Measurements from ENCODE around the gene OTUD1.
"Not testable (repeated sequence)": the region's sequence is repeated elsewhere in the genome, so short reads cannot be mapped to it uniquely, and the experiment has no call there.

Gene OTUD1, protein sequence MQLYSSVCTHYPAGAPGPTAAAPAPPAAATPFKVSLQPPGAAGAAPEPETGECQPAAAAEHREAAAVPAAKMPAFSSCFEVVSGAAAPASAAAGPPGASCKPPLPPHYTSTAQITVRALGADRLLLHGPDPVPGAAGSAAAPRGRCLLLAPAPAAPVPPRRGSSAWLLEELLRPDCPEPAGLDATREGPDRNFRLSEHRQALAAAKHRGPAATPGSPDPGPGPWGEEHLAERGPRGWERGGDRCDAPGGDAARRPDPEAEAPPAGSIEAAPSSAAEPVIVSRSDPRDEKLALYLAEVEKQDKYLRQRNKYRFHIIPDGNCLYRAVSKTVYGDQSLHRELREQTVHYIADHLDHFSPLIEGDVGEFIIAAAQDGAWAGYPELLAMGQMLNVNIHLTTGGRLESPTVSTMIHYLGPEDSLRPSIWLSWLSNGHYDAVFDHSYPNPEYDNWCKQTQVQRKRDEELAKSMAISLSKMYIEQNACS

DNA sequence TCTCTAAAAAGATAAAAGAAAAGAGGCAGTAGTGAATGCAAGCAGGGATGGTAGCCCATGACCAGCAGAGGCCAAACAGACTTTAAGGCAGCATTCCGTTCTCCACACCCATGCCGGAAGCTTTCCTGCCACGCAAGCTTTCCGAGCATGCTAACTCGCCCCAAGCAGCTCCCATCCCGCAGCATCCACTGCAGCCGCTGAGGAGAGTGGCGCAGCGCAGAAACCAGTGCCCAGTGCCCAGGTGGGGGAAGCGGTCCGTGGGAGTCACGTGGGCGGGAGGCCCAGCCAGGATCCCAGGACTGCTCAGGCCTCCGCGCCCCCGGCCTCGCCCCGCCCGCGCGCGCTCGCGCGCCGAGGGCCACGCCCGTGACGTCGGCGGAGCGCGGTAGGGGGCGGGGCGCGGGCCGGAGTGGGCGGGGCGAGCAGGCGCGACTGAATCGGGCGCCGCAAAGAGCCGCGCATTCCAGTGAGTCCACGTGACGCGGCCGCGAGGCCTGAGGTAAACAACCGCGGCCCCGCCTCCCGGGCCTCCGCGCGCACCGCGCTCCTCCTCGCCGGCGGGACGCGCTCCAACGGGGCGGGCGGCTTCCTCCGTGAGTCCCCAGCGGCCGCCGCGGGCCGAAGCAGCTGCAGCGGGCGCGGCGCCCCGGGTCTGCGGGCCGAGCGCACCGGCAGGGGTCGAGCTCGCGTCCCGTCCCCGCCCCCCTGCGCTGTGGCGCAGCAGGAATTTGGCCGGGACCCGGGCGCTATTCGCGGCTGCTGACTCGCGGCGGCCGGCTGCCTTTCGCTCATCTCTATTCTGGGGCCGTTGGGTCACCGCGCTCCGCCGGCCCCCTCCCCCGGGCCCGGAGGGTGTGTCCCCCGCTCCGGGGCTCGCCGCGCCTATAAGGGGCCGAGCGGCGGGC, at the start of gene OTUD1:
Gene OTUD1, plus strand, starts transcription at position 529 of the 905 bp plus-strand sequence. CDS start 383 bp downstream, outside the sequence.
- DNase-seq, result peak; percentile 94 to 95

DNA sequence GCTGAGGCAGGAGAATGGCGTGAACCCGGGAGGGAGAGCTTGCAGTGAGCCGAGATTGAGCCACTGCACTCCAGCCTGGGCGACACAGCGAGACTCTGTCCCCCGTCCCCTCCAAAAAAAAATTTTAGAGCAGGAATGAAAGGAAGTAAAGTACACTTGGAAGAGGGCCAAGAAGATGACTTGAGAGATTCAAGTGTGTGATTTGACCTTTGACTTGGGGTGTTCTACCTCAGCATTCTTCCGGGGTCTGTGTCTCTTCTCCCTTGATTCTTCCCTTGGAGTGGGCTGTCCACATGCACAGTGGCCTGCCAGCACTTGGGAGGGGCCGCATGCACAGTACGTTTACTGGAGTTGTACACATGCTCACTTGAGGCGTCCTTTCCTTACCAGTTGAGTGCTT, 48.5 kb upstream of the OTUD1 start:
- not testable (repeated sequence) for DNase-seq

DNA sequence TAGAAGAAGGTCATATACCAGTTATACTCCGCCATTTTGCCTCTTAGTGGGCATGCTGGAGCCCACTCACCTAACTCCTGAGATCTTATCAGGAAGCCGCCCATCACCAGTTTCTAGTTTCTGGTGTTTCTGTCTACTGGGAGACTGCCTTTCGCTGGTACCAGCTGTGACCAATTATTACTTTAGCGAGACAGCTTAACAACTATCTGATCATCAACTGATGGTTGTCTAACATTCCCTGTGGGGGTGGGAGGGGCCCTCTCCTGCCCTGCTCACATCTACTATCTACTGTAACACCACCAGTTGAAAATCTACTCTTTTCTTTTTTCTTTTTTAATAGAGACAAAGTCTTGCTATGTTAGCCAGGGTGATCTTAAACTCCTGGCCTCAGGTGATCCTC, 48.1 kb upstream of the OTUD1 start:
- DNase-seq, result no peak

DNA sequence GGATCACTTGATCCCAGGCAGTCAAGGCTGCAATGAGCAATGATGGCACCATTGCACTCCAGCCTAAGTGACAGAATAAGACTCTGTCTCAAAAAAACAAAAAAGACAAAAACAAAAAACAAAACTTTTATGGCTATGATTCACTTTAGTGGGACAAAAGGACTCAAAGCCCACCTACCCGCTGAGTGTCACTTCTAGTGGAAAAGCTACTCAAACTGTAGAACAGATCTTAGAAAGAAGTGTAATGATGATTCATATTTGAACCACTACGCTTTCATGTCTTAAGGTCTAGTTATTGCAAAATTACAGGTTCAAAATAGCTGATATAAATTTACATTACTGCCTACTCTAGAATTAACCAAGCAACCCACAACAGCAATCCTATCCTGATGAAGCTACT, 47.1 kb upstream of the OTUD1 start:
- no peak for DNase-seq

DNA sequence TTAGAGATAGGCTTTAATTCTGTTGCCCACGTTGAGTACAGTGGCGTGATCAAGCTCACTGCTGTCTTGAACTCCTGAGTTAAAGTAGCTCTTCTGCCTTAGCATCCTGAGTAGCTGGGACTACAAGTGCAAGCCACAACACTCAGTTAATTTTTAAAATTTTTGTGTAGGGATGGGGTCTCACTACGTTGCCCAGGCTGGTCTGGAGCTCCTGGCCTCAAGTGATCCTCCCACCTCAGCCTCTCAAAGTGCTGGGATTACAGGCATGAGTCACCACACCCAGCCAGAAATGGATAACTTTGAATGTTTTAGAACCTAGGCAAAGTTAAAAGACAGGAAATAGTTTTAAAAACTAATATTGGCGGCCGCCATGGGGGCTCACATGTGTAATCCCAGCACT, 43.9 kb upstream of the OTUD1 start:
- no peak for DNase-seq

DNA sequence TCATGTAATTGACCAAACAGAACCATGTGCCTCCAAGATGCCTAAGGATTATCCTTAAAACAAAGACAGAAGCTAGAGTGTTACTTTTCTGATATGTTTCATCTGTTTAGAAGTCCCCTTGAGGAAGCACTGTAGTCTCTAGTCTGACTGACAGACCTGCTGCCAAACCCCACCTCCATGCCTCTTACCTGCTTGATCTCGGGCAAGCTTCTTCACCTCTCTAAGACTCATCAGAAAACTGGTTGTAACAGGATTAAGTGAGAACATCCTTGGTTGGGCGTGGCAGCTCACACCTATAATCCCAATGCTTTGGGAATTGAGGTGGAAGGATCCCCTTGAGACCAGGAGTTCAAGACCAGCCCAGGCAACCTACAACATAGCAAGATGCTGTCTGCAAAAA, 42.2 kb upstream of the OTUD1 start:
- DNase-seq, result no peak

DNA sequence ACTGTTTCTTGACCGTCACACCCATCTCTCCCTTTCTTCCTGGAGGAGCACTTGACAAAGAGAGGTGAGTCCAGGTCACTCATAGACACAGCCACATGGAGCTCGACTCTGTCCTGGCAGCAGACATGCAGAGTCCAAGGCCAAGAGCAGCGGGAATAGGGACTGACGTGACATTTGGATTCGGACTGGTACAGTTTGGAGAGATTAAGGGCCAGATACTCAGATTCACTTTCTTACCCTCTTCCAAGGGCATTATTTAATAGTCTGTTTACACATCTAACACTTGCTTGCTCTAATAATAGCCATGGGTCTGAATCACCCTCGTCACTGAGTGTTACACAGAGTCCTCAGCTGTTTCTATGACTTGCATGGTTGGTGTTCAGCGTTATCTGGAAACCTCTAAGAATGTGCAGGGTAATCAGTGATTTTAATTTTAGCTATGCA, 39.2 kb upstream of the OTUD1 start:
- DNase-seq, result no peak

DNA sequence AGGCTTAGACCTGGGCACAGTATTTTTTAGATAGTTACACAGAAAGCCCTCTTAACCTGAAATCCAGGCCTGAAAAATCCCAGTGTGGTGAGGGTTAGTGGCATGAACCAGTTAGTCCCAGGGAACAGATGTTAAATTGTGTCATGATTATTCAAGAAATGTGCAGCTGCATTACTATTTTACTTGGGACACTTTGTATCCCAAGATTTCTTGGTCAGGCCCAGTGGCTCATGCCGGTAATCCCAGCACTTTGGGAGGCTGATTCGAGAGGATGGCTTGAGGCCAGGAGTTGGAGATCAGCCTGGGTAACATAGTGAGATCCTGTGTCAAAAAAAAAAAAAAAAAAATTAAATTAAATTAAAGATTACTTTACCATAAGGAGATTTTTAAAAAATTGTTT, 36.0 kb upstream of the OTUD1 start:
- no peak for DNase-seq

DNA sequence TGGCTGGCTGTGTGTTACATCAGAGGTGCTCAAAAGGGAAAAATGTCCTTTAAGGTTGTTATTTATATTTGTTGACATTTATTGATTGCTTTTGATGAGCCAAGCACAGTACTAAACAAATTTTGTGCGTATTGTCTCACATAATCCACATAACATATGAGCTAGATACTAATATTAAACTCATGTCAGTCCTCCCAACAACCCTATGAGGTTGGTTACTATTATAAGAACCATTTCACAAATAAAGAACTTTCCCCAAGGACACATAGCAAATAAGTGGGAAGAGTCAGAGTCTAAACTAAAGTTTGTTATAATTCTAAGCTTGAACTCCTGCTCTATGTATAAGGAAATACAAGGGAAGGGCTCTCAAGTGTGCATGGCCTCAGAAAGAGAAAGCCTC, 35.6 kb upstream of the OTUD1 start:
- no peak for DNase-seq

DNA sequence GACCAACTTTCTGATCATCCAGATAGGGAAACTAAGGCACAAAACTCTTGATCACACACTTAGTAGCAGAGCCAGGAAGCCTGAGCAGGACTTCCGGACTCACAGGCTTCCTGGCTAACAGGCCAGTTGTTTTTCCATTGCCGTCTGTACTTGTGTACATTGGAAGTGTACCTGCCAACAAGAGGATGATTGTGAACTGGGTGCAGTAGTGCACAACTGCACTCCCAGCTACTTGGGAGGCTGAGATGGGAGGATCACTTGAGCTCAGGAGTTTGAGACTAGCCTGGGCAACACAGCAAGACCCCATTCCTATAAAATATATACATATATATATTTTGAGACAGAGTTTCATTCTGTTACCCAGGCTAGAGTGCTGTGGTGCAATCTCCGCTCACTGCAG, 35.2 kb upstream of the OTUD1 start:
- DNase-seq, result no peak

DNA sequence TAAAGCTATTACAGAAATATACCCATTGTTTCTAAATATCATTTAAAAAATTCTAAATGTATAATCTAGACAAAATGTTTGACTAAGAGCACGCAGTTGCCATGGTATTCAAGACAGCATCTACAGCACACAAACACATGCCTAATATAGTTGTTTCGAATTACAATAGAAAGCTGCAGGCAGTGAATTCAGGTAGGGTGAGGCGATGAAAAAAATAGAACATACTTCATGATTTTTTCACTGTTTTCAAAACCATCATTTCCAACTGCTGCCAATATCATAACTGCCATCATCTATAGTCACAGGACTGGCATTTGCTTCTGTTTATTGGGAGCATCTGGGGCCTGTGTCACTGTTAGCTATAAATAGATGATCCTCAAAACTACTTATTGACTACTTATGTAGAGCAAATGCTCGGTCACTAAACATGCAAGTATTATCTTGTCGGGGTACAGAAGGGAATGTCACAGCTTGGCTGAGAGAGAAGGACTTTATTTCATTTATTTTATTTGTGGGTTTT, 34.4 kb upstream of the OTUD1 start:
- no peak for DNase-seq

DNA sequence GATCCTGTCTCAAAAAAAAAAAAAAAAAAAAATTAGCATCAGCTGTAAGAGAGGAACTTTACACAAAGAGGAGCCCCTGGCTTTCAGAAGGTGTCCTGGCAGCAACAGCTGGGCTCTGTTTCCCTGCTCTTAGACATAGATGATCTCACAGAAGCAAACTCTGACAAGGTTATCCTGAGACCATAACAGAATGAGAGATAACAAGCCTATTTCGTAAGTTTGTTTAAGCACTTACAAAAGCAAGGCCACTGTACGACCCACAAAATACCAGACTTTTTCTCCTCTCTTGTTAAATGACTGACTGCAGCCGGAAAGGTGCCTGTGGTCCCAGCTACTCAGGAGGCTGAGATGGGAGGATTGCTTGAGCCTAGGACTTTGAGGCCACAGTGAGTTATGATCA, 33.3 kb upstream of the OTUD1 start:
- DNase-seq, result no peak

DNA sequence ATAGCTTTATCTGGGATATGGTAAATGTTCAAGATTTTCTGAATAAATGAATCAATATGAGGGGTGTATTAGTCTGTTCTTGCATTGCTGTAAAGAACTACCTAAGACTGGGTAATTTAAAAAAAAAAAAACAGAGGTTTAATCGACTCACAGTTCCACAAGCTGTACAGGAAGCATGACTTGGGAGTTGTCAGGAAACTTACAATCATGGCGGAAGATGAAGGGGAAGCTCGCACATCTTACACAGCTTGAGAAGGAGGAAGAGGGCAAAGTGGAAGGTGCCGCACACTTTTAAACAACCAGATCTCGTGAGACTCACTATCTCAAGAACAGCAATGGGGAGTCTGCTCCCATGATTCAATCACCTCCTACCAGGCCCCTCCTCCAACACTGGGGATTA, 32.5 kb upstream of the OTUD1 start:
- no peak for DNase-seq

DNA sequence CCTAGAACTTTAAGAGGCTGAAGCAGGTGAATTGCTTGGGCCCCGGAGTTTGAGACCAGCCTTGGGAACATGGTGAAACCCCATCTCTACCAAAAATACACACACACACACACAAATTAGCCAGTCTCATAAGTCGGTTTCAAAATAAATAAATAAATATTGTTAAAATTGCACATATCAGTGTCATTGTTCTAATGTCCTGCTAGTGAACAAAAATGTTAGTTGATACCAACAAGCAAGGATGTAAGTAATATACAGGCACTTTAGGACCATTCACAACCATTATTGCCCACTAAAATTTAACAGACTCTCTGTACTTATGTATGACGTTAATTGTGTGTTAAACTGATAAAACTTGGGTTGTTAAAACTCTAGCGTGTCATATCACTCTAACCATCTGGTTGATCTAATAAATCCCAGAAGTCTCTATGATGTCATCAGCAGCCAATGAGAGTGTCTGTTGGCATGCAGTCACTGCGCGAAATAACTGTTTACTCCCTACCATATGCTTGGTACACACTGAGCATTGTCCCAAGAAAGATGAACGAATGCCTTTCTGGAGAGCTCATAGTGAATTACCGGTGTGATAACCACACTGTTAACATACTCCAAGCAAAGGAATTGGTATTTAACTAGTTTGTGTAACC, 30.4 kb upstream of the OTUD1 start:
- DNase-seq, result no peak

DNA sequence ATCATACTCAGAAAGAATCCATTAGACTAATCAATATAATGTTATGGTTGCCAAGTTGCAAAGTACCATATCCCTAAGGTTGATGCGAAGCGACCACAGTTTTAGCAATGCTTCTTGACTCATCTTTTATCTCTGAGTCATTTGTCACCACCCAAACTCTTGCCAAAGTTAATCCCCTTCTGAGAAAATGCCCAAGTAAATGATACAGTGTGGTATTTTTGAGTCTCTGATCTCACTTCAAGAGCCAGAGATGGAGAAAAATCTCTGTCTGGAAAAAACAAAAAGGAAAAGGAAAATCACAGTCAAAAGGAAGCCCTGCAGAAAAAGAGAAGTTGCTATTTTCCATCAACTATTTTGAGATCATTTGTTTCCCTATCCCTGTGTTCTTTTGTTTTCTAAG, 26.7 kb upstream of the OTUD1 start:
- no peak for DNase-seq

DNA sequence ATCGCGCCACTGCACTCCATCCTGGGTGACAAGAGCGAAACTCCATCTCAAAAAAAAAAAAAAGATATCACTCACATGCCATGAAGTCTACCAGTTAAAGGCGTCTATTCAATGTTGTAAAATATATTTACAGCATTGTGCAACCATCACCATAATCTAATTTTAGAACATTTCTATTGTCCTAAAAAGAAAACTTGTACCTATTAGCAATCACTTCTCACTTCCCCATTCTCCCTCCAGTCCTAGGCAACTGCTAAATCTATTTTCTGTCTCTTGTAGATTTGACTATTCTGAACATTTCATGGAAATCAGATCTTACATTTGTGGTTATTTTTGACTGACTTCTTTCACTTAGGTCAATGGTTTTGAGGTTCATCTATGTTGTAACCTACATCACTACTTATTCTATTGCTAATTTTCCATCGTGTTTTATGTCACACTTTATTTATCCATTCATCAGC, 25.2 kb upstream of the OTUD1 start:
- DNase-seq, result no peak

DNA sequence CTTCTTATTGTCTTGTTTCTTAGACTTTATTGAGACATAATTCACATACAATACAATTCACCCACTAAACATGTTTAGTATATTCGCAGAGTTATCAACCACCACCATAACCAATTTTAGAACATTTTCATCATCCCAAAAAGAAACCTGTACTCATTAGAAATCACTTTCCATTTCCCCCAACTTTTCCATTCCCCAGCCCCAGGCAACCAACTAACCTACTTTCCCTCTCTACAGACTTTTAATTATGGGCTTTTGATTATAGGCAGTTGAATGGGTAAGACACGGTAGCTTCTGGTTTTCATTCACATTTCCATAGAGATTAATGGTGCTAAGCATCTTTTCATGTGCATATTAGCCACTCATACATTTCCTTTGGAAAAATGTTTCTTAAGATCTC, 24.2 kb upstream of the OTUD1 start:
- DNase-seq, result no peak

DNA sequence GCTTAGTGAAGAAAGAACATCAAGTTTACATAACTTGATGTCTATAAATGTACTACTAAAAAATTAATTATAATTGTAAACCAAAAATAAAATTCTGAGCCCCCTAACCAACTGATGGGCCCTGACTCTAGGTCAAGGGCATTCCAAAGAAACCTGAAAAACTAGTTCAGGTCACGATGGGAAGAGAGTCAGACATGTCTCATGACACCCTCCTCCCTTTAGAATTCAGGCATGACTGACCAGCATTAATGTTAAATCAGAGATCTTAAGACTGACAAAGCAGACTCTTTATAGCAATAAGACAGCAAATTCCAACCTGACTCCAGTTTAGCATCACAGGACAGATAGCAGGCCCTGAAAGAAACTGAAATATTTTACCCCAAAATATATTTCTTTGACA, 21.6 kb upstream of the OTUD1 start:
- DNase-seq, result no peak

DNA sequence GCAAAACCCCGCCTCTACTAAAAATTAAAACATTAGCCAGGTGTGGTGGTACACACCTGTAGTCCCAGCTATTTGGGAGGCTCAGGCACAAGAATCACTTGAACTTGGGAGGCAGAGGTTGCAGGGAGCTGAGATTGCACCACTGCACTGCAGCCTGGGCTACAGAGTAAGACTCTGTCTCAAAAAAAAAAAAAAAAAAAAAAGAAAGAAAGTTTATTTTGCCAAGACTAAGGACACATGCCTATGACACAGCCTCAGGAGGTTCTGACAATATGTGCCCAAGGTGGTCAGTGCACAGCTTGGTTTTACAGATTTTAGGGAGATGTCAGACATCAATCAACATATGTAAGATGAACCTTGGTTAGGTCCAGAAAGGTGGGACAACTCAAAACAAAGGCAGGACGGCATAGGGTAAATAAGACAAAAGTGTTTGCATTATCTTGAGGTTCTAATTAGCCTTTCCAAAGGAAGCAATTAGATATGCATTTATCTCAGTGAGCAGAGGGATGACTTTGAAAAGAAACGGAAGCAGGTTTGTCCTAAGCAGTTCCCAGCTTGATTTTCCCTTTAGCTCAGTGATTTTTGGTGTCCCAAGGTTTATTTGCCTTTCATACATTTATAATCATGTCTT, 20.7 kb upstream of the OTUD1 start:
- no peak for DNase-seq

DNA sequence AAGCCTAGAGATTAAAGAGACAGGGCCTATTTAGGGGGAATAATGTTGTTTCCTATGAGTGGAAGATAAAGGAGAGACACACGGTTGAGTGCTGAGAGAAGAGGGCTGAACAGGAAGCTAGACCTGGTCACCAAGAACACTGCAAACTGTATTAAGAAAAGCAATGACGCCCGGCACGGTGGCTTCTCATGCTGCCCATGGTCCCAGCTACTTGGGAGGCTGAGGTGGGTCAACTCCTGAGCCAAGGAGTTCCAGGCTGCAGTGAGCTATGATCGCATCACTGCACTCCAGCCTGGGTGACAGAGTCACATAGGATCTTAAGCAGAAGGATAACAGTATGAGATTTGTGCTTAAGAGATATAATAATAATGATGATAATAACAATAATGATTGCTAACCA, 19.7 kb upstream of the OTUD1 start:
- no peak for DNase-seq

DNA sequence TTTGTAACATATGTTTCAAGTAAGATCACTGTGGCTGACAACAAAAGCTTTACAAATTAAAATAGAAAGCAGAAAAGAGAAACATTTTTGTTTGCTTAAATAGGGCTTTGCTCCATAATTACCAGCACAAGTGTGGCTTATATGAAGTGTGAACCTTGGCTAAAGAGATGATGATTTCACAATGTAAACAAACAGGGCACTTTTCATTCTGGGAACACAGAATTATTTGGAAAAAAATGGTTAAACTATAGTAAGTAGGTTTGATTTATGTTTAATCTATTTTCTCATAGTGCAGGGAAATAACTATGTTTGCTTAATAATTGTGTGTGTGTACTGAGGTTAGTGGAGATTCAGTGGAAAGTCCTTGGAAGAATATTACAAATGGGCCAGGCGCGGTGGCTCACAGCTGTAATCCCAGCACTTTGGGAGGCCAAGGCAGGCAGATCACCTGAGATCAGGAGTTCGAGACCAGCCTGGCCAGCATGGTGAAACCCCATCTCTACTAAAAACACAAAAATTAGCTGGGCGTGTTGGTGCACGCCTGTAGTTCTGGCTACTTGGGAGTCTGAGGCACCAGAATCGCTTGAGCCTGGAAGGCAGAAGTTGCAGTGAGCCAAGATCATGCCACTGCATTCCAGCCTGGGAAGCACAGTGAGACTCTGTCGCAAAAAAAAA, 19.1 kb upstream of the OTUD1 start:
- no peak for DNase-seq

DNA sequence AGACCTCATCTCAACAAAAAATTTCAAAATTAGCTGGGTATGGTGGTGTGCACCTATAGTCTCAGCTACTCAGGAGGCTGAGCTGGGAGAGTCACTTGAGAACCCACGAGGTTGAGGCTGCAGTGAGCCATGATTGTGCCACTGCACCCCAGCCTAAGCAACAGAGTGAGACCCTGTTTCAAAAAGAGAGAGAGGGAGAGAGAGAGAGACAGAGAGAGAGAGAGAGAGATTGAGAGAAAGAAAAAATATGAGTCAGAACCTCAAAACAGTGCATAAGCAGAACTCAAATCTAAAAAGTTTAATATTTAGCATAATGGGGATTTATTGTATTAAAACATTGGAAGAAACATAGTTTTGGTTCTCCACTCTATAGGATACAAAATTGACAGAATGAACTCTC, 17.5 kb upstream of the OTUD1 start:
- no peak for DNase-seq
